ENCODE results near the gene MEX3C. TPM values are rescaled to one million over a fixed set of nuclear protein-coding genes. Genes with fewer than 3 reads are reported as not detected.

The MEX3C gene
- polyA plus RNA-seq, 1 of the 3 experiments (the other 2 are of a cell fraction), result 25.1 TPM

DNA sequence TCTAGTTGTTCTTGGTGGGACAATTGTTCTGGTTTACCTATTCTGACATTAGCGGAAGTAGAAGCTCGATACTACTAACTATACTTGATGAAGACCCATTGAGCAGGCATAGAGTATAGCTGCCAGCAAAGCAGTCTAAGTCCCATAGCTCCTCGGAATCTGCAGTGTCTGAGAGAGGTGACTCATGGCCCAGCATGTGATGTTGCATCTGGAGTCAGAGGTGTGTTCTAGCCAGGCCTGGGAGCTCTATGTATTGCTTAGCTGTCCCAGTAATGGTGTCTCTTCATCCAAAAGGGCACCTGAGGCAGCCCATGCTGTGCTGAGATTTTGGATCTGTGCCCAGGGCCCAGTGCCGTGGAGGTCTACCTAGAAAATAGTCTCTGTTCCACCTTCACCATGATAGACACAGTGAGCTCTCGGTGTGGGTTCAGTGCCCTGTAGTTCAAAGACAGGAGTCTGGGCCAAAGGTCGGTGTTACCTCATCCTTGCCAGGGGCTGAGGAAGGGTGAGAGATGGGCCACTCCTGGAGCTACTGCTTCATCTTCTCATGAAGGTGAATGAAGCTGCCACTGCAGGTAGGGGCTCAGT lies 47.3 kb downstream of the MEX3C start:
- Histone ChIP-seq H3K4me1 (ENCODE audit: control insufficient read depth in 1 of 2, insufficient read depth in 2 of 2, low read depth in 1 of 2, low read length in 1 of 2) (peaks cover 0 to 6% of the 10 kb centered on the region in 2 experiments; a peak in 1 of 4 replicates), H3K79me2 (ENCODE audit: insufficient read depth) (no peaks in the 10 kb centered on the region), H3F3A (replicated peaks; ENCODE audit: insufficient read depth) (no peaks in the 10 kb centered on the region), H3K27ac (ENCODE audit: low read depth in 2 of 2, low read length in 1 of 2) (no peak overlapping the region), H3K36me3 (replicated peaks in 1 of 2; ENCODE audit: control insufficient read depth in 1 of 2, insufficient read depth in 2 of 2, low read length in 1 of 2) (no peaks in the 10 kb centered on the region), H4K20me1 (ENCODE audit: insufficient read depth) (no peaks in the 10 kb centered on the region), H3K4me3 (ENCODE audit: low read depth in 2 of 2, low read length in 1 of 2) (no peak overlapping the region), H2AFZ (ENCODE audit: low read depth) (no peak overlapping the region), H3K27me3 (ENCODE audit: insufficient read depth) (no peaks in the 10 kb centered on the region), H3K9me2 (no peaks in the 10 kb centered on the region), H3K4me2 (no peak overlapping the region), H3K9ac (no peak overlapping the region), H3K9me3 (no peaks in the 10 kb centered on the region)
- TF ChIP-seq EP300 (IDR thresholded peaks at IDR 0.05; ENCODE audit: borderline replicate concordance in 1 of 2, low read depth in 1 of 2, low read length in 1 of 2) (no peak), FOSL2 (IDR thresholded peaks at IDR 0.05; ENCODE audit: borderline replicate concordance, low read depth) (peak; percentile 29; the same call in 1 of the 2 replicates)
- 92% methylated on average over 4 of the region's 6 CpGs for WGBS (ENCODE audit: low lambda C conversion rate)
- CTCF ChIA-PET, result interaction anchor here (1.8 kb wide), 1 partner anchor 40 kb away, joined by 4 read pairs; no protein-coding TSS in a partner anchor
- DNase-seq, result no peak
- POLR2A ChIA-PET, result no interaction called here

DNA sequence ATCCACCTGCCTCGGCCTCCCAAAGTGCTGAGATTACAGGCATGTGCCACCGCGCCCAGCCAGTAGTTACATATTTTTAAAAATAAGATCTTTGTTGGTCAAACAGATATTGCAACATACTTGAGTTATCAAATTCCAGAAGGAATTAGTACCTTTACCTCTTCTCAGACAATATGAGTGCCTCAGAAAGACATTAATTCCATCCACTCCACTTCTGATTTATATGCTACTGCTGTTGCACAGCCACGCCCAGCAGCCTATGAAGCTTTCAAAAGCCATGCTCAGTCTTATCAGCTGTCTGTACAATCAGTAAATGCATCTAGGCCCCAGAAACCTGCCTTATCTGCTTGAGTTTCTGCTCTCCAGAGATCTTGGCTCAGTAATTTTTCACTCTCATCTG lies 47.8 kb downstream of the MEX3C start:
- Histone ChIP-seq H3K4me2 (no peak overlapping the region), H2AFZ (ENCODE audit: low read depth) (no peak overlapping the region), H3K4me1 (ENCODE audit: control insufficient read depth in 1 of 2, insufficient read depth in 2 of 2, low read depth in 1 of 2, low read length in 1 of 2) (peaks cover 0 to 6% of the 10 kb centered on the region in 2 experiments; a peak in 1 of 4 replicates), H3K27ac (ENCODE audit: low read depth in 2 of 2, low read length in 1 of 2) (no peak overlapping the region), H3K79me2 (ENCODE audit: insufficient read depth) (no peaks in the 10 kb centered on the region), H3F3A (replicated peaks; ENCODE audit: insufficient read depth) (no peaks in the 10 kb centered on the region), H3K4me3 (ENCODE audit: low read depth in 2 of 2, low read length in 1 of 2) (no peak overlapping the region), H3K36me3 (replicated peaks in 1 of 2; ENCODE audit: control insufficient read depth in 1 of 2, insufficient read depth in 2 of 2, low read length in 1 of 2) (no peaks in the 10 kb centered on the region), H3K9ac (no peak overlapping the region), H4K20me1 (ENCODE audit: insufficient read depth) (no peaks in the 10 kb centered on the region), H3K9me3 (no peaks in the 10 kb centered on the region), H3K27me3 (ENCODE audit: insufficient read depth) (no peaks in the 10 kb centered on the region), H3K9me2 (no peaks in the 10 kb centered on the region)
- POLR2A ChIA-PET, result no interaction called here
- DNase-seq, result no peak
- TF ChIP-seq ELF1 (IDR thresholded peaks at IDR 0.05), result no peak
- TF ChIP-seq EZH2phosphoT487 (IDR thresholded peaks at IDR 0.05; ENCODE audit: borderline replicate concordance, low read depth), result no peak
- no peak for TF ChIP-seq MXI1 (IDR thresholded peaks at IDR 0.05; ENCODE audit: low read depth, low read length)
- TF ChIP-seq RXRA (IDR thresholded peaks at IDR 0.05; ENCODE audit: borderline replicate concordance, low read depth), result no peak
- no peak for TF ChIP-seq YY1 (IDR thresholded peaks at IDR 0.05; ENCODE audit: low read depth)
- TF ChIP-seq, protein P1, sequence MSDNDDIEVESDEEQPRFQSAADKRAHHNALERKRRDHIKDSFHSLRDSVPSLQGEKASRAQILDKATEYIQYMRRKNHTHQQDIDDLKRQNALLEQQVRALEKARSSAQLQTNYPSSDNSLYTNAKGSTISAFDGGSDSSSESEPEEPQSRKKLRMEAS (IDR thresholded peaks at IDR 0.05; ENCODE audit: low read depth), result no peak
- no peak for TF ChIP-seq NFIC (IDR thresholded peaks at IDR 0.05; ENCODE audit: borderline replicate concordance)
- CTCF ChIA-PET, result interaction anchor here (1.8 kb wide), 1 partner anchor 39 kb away, joined by 4 read pairs; no protein-coding TSS in a partner anchor
- 94% methylated on average over 4 of the region's 4 CpGs for WGBS (ENCODE audit: low lambda C conversion rate)

DNA sequence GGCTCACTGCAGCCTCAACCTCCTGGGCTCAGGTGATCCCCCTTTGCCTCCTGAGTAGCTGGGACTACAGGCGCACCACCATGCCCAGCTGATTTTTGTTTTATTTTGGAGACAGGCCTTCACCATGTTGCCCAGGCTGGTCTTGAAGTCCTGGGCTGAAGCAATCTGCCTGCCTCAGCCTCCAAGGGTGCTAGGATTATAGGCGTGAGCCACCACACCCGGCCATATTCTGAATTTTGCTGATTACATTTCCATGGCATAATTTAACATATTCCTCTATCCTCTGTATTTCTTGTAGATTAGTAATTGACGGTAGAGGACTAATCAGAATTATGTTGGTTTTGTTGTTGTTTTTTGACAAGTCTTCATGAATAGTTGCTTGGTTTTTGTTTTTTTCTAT lies 50.6 kb downstream of the MEX3C start:
- POLR2A ChIA-PET, result no interaction called here
- Histone ChIP-seq H3F3A (replicated peaks; ENCODE audit: insufficient read depth) (no peaks in the 10 kb centered on the region), H4K20me1 (ENCODE audit: insufficient read depth) (no peaks in the 10 kb centered on the region), H3K9me2 (no peaks in the 10 kb centered on the region), H3K79me2 (ENCODE audit: insufficient read depth) (no peaks in the 10 kb centered on the region), H3K4me2 (no peak overlapping the region), H3K9ac (no peak overlapping the region), H3K4me1 (ENCODE audit: control insufficient read depth in 1 of 2, insufficient read depth in 2 of 2, low read depth in 1 of 2, low read length in 1 of 2) (no peaks in the 10 kb centered on the region), H3K36me3 (replicated peaks in 1 of 2; ENCODE audit: control insufficient read depth in 1 of 2, insufficient read depth in 2 of 2, low read length in 1 of 2) (no peaks in the 10 kb centered on the region), H3K27ac (ENCODE audit: low read depth in 2 of 2, low read length in 1 of 2) (no peak overlapping the region), H3K27me3 (ENCODE audit: insufficient read depth) (no peaks in the 10 kb centered on the region), H3K9me3 (no peaks in the 10 kb centered on the region), H3K4me3 (ENCODE audit: low read depth in 2 of 2, low read length in 1 of 2) (no peak overlapping the region), H2AFZ (ENCODE audit: low read depth) (no peak overlapping the region)
- CTCF ChIA-PET, result no interaction called here
- no peak for DNase-seq
- 96% methylated on average over 4 of the region's 4 CpGs for WGBS (ENCODE audit: low lambda C conversion rate)
- TF ChIP-seq MEF2A (IDR thresholded peaks at IDR 0.05; ENCODE audit: borderline replicate concordance, low read depth) (no peak), RCOR1 (IDR thresholded peaks at IDR 0.05; ENCODE audit: low read length) (no peak), FOSL2 (IDR thresholded peaks at IDR 0.05; ENCODE audit: borderline replicate concordance, low read depth) (no peak), NFIC (IDR thresholded peaks at IDR 0.05; ENCODE audit: borderline replicate concordance) (no peak), EZH2phosphoT487 (IDR thresholded peaks at IDR 0.05; ENCODE audit: borderline replicate concordance, low read depth) (no peak), TAF1 (IDR thresholded peaks at IDR 0.05; ENCODE audit: borderline replicate concordance, low read depth, low read length) (no peak), SIN3A (IDR thresholded peaks at IDR 0.05; ENCODE audit: borderline replicate concordance, low read depth, low read length) (no peak), FOXJ3 (CRISPR knock-in tag; IDR thresholded peaks at IDR 0.05) (no peak)
- TF ChIP-seq, protein P2, sequence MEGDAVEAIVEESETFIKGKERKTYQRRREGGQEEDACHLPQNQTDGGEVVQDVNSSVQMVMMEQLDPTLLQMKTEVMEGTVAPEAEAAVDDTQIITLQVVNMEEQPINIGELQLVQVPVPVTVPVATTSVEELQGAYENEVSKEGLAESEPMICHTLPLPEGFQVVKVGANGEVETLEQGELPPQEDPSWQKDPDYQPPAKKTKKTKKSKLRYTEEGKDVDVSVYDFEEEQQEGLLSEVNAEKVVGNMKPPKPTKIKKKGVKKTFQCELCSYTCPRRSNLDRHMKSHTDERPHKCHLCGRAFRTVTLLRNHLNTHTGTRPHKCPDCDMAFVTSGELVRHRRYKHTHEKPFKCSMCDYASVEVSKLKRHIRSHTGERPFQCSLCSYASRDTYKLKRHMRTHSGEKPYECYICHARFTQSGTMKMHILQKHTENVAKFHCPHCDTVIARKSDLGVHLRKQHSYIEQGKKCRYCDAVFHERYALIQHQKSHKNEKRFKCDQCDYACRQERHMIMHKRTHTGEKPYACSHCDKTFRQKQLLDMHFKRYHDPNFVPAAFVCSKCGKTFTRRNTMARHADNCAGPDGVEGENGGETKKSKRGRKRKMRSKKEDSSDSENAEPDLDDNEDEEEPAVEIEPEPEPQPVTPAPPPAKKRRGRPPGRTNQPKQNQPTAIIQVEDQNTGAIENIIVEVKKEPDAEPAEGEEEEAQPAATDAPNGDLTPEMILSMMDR (IDR thresholded peaks at IDR 0.05), result no peak
- TF ChIP-seq, protein P3, sequence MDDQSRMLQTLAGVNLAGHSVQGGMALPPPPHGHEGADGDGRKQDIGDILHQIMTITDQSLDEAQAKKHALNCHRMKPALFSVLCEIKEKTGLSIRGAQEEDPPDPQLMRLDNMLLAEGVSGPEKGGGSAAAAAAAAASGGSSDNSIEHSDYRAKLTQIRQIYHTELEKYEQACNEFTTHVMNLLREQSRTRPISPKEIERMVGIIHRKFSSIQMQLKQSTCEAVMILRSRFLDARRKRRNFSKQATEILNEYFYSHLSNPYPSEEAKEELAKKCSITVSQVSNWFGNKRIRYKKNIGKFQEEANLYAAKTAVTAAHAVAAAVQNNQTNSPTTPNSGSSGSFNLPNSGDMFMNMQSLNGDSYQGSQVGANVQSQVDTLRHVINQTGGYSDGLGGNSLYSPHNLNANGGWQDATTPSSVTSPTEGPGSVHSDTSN (IDR thresholded peaks at IDR 0.05), result no peak
